HEK293T (cell line): ENCODE results near the gene ZDHHC14.

Source experiments
- ARNT ChIP-seq: fragments of 450-650 bp; IDR thresholded peaks from 2 replicates; pipeline ENCODE4 v1.6.1; 2017; ENCODE audit warnings: mild to moderate bottlenecking
- BHLHE40 ChIP-seq: fragments of 450-650 bp; IDR thresholded peaks from 2 replicates; pipeline ENCODE4 v1.6.1; 2016; ENCODE audit warnings: mild to moderate bottlenecking, moderate library complexity, borderline replicate concordance
- FOXA1 ChIP-seq: fragments of 450-650 bp; IDR thresholded peaks from 2 replicates; pipeline ENCODE4 v1.6.1; 2016; ENCODE audit warnings: mild to moderate bottlenecking
- FOXK2 ChIP-seq: fragments of 450-650 bp; IDR thresholded peaks from 2 replicates; pipeline ENCODE4 v1.6.1; 2016; ENCODE audit warnings: mild to moderate bottlenecking
- NFRKB ChIP-seq: fragments of 450-650 bp; IDR thresholded peaks from 2 replicates; pipeline ENCODE4 v1.6.1; 2016; ENCODE audit warnings: mild to moderate bottlenecking, moderate library complexity
- SP1 ChIP-seq: fragments of 450-650 bp; IDR thresholded peaks from 2 replicates; pipeline ENCODE4 v1.6.1; 2017
- SUZ12 ChIP-seq: fragments of 450-650 bp; IDR thresholded peaks from 2 replicates; pipeline ENCODE4 v1.6.1; 2016; ENCODE audit warnings: mild to moderate bottlenecking
- TARDBP ChIP-seq: fragments of 450-650 bp; IDR thresholded peaks from 2 replicates; pipeline ENCODE4 v1.6.1; 2016

- TF ChIP-seq ARNT (no peak), BHLHE40 (no peak), FOXA1 (no peak), SUZ12 (no peak), FOXK2 (no peak), SP1 (no peak), TARDBP (no peak), NFRKB (no peak)
Measured at GRCh38 chr6:157385482-157385881, 4.5 kb downstream of the ZDHHC14 start.
